Brain pericyte (primary cell): ENCODE measurements around the gene MDM4.
"Not testable (repeated sequence)": the region's sequence is repeated elsewhere in the genome, so short reads cannot be mapped to it uniquely, and the experiment has no call there.

Experiments used
- DNase-seq: peaks from one replicate; pipeline ENCODE4 v3.0.0-alpha.2; 2012; ENCODE audit warnings: low read depth, low spot score

MDM4 gene, protein sequence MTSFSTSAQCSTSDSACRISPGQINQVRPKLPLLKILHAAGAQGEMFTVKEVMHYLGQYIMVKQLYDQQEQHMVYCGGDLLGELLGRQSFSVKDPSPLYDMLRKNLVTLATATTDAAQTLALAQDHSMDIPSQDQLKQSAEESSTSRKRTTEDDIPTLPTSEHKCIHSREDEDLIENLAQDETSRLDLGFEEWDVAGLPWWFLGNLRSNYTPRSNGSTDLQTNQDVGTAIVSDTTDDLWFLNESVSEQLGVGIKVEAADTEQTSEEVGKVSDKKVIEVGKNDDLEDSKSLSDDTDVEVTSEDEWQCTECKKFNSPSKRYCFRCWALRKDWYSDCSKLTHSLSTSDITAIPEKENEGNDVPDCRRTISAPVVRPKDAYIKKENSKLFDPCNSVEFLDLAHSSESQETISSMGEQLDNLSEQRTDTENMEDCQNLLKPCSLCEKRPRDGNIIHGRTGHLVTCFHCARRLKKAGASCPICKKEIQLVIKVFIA

DNA sequence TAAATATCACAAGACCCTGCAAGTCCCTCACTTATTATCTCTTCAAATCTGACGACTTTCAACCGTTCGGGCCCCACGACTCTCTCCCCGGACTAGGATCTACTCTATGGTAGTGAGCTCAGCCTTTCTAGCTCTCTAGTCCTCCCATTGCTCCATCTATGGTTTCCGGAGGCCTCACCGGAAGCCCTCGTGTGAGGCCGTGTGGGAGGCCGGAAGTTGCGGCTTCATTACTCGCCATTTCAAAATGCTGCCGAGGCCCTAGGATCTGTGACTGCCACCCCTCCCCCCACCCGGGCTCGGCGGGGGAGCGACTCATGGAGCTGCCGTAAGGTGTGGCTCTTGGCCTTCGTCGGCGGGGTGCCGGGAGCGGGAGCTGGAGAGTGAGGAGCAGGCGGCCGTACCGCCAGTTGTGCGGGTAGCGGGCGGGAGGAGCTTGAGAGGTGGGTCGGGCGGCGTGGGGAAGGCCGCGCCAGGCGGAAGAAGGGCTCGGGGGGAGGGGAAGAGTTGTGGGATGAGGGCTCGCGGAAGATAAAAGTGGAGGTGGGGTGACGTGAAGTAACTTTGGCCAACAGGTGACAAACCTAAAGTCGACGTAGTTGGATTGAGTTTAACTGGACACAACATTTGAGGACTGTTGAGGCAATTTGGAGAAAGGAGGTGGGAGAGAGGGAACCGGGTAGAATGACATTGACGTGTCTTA is at the start of gene MDM4:
MDM4 (plus strand) TSS at position 227 of the 700 bp plus-strand sequence. CDS start 9,113 bp downstream, outside the sequence.
- DNase-seq: peak; percentile 88

DNA sequence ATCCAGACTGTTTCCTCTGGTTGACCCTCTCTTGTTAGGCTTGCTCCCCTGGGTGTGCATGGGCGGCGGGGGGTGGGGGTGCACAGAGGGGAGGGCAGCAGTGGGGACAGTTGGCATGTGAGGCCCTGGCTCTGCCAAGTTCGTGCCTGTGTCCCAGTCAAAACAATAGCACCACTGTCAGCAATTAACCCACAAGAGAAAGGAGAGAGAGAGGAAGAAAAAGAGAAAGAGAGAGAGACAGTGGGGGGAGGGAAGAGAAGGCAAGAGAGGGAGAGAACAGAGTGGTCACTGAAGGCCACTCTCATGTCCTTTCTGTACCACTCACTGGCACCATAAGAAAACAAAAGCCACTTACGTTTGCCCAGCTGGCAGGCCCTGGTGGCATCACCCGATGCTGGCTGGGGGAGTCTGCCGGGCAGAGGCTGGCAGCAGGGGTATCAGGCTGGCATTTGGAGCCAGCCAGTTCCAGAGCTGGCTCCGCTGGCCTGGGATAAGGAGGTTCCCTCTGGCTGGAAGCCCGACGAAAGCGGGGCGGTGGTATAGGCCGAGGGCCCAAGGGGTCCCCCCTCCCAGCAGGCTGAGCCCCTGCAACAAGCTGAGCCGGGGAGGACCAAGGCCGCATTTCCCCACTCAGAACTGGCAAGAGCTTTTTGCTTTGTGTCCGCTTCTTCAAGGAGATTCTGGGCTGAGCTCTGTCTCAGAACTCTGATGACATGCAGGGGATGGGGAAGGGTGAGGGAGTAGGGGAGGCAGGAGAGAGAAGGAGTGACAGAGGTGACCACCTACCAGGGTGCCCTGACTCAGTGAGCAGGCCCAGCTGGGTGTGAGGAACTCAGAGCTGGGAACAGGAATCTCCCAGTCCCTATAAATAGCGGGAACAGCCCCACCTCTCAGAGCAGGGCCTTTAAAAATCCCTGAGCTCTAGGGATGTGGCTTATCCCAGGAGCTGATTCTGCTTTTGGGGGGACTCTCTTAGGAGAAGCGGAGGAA is 49.5 kb upstream of the MDM4 start:
- no peak for DNase-seq

GRCh38 chr1:204468206-204468605 is 48.0 kb upstream of the MDM4 start:
- no peak for DNase-seq

GRCh38 chr1:204468766-204469302 is 47.4 kb upstream of the MDM4 start:
- no peak for DNase-seq

- DNase-seq: no peak
Observed at GRCh38 chr1:204469304-204469703, 46.9 kb upstream of the MDM4 start.

- no peak for DNase-seq
Observed at GRCh38 chr1:204471687-204472086, 44.5 kb upstream of the MDM4 start.

DNA sequence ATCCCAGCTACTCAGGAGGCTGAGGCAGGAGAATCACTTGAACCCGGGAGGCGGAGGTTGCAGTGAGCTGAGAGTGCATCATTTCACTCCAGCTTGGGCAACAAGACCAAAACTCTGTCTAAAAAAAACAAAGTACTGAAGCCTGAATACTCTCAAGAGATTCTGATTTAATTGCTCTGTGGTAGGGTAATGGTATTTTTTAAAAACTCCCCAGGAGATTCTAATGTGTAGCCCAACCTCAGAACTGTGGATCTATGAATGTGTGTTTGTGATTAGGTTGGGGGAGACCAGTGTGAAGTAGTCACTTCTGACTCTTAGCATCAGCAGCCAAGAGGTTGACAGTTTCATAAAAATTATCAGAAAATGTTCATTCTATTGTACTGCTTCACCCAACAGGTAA is 43.5 kb upstream of the MDM4 start:
- DNase-seq: no peak

DNA sequence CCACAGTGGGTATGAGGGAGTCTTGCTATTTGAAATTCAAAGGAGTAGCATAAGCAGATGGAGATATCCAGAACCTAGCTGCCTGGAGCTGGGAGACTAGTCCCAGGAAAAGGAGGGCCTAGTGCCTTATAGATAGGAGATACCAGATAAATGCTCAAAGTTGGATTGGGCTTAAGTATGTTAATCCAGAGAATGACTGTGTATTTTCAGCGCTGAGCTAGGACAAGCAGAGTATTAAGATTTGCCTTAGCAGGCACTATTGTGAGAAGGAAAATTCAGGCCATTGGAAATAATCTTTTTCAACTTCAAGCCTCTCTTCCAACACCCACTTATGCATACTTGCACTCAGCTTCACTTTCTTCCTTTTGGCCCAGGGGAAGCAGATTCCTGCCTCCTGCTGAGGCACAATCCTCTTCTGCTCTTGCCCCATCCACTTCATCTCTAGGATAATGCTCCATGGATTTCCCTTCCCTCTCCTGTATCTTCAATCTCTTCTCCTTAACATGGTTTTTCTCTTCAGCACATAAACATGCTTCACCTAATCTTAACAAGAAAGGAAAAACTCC is 42.7 kb upstream of the MDM4 start:
- no peak for DNase-seq

DNA sequence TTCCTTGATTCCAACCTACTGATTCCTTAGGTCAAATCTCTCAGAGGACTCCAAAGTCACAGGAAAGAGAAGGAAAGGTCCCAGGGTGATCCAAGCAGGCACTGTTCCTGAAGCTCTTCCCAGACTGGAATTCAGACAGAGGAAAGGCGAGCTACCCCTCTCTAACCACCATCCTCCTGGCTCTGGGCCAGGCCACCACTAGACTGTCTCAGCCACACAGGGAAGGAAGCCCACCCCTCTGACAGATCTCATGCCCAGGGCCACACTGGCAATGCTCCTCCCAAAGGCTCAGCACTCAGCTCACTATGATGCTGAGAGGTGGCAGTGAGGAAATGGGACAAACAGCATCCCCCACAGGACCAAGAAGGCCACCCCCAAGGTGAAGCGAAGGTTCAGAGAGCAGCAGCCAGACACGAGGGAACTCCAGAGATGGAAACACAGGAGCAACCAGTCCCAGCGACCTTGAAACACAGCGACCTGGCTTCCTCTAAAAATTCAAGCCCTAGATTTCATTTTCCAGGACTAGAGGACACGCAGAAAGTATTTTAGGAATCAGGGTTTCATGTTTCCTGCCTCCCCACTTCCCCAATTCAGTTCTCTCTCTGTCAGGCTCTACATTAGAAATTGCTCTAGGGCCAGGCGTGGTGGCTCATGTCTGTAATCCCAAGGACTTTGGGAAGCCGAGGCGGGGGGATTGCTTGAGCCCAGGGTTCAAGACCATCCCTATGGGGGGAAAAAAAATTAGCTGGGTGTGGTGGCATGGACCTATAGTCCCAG is 40.4 kb upstream of the MDM4 start:
- DNase-seq: no peak

- no peak for DNase-seq
Observed at GRCh38 chr1:204476563-204476962, 39.6 kb upstream of the MDM4 start.

DNA sequence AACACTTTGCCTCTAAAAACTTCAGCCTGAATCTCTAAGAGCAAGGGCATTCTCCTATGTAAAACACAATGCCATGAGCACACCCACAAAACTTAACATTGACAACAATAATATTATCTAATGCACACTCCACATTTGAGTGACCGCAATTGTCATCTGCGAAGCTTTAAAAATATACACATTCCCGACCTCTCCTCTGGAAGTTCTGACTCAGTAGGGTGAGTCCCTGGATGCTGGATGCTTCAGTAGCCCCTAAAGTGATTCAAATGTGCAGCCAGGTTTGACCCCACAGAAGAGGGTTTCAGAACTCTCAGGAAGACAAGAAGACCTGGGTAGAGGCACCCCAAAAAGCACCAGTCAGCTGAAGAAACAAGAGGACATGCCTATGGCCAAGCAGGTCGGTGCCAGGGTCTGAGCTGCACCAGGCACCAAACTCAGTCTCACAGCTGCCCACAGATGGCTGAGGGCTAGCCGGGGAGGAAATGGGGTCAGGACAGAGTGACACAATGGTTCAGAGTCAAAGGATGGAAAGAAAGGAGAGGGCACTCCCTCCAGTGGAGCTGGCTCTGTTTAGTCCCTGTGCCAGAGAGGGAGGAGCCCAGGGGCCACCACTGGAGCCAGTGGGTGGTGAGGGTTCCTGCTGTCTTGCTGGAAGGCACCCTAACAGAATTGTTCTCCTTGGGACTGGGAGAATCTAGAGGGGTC is 39.0 kb upstream of the MDM4 start:
- DNase-seq: no peak

DNA sequence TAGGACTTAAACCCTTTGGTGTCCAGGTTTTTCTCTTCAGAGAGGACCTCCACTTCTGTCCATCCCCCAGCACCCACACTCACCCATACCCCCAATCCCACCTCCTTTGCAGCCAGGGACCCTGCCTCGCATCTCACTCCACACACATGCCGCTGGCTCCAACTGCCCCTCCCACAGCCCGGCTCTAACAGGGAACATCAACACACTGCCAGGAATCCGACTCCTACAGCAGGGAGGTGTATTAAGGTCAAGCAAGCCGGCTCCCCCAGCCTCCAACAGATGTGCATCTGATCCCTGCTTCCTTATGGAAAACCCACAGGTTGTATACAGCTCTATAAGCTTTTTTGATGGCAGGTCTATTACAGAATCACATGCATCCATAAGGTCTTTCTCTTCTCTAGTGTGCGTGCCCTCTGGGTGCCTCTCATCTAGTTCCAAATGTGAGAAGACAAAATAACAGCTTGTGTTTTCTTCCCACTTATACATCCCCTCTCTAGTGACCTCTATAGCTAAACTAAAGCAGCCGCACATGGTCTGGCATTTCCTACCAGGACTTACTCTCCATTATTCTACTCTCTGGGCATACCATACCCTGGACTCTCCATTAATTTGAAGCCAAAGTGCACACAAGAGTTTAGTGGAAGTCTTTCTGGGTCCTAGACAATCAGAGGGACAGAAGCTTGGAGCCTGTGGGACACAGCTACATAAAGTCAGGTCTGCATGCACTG is 37.9 kb upstream of the MDM4 start:
- DNase-seq: no peak

- DNase-seq: no peak
Observed at GRCh38 chr1:204478921-204479320, 37.3 kb upstream of the MDM4 start.

DNA sequence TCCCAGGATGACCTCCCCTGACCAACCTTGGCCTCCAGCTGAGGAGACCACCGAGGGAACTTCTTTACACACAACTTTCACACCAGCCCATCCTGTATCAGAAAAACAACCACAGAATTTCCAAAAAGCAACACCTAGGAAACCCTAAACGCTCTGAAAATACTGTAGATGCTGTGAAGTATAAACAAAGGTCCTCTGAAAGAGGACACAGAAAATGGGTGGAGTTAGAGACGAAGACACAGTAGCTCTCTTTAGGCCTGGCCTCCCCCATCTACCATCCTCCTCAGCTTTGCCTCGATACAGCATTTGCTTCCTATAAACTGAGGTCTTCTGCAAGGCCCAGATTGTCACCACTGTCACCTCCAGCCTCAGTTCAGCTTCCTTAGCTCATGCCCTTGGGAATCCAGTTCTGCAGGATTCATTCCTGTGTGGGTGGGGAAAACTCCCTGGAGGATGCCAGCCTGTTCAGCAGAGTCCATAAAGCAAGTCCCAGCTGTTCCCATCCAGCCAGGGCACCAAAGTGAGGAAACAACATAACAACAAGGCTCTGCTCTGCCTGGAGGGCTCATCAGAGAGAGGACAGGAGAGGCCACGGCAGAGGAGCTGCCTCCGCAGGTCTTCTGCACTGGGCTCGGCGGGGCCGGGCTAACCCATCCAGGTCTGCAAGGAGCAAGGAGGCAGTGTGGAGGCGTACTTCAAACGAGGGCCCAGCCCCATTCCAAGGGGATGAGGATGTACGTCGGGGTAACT is 36.6 kb upstream of the MDM4 start:
- no peak for DNase-seq

DNA sequence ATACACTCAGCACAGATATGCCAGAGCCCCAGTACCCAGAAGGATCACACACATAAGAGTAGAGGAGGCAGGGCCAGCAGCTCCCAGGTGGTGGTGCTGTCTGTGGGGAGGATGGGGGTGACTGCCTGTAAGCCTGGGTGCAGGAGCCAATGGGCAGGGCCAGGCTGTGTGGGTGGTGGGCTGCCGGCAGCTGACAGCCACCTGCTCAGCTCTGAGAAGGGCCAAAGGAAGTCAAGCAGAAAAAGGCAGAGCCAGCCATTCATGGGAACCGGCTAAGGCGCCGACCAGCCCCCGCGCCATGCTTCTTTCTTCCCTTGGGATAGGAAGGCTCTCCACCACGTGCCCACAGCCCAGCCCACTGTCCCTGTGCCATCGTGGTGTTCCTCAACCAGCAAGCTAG is 35.7 kb upstream of the MDM4 start:
- DNase-seq: no peak

DNA sequence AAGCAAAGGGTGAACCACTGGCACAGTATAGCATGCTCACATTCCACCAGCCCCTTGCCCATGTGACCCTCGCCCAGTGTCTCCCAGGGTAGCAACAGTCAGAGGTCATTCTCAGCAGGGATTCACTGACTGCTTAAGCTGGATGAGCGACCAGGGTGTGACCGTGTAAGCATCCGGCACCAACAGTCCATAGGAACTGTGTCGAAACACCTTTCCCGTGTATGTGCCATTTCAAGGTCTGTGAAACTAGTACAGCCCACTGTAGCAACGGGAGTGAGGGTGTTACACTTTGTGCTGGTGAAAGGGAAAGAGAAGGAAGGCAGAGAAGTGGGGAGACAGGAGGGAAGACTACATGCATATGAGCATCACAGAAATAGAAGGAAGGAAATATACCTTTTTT is 32.4 kb upstream of the MDM4 start:
- no peak for DNase-seq

DNA sequence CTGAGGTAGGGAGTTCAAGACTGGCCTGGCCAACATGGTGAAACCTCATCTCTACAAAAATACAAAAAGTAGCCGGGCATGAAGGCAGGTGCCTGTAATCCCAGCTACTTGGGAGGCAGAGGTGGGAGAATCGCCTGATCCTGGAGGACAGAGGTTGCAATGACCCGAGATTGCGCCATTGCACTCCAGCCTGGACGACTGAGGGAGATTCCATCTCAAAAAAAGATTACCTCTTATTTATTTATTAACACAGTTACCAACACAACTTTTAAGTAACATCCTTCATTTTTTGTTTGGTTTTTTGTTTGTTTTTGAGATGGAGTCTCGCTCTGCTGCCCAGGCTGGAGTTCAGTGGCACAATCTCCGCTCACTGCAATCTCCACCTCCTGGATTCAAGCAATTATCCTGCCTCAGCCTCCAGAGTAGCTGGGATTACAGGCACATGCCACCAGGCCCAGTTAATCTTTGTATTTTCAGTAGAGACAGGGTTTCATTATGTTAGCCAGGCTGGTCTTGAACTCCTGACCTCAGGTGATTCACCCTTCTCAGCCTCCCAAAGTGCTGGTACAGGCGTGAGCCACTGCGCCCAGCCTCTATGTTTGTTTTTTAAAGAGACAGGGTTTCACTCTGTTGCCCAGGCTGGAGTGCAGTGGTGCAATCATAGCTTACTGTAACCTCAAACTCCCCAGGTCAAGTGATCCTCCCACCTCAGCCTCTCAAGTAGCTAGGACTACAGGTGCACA is 29.5 kb upstream of the MDM4 start:
- DNase-seq: not testable (repeated sequence)

DNA sequence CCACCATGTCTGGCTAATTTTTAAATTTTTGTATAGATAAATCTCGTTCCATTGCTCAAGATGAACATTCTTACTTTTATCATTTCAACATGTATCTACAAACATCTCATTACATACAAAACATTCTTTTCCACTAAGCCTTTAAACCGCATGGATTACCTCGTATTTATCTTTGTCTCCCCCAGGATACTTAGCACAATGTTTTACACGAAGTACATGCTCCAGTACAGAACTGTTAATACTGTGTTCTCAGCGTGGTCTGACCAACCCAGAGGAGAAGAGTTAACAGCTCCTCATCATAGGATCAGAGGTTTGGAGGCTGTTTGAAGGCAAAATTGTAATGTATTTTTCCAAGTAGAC is 29.0 kb upstream of the MDM4 start:
- no peak for DNase-seq
